Colonic mucosa (tissue), 4 donors: ENCODE results near the gene SHB. TPM values are rescaled to one million over a fixed set of nuclear protein-coding genes. Genes with fewer than 3 reads are reported as not detected.

Source experiments
- DNase-seq: peaks from one replicate; pipeline ENCODE4 v3.0.0-alpha.2; 2020
- H3K27ac ChIP-seq: fragments of 200-600 bp; one replicate; pipeline ENCODE4 v1.8.0; 2021
- H3K27me3 ChIP-seq: fragments of 200-600 bp; one replicate; pipeline ENCODE4 v1.8.0; 2021
- H3K36me3 ChIP-seq: fragments of 200-600 bp; one replicate; pipeline ENCODE4 v1.8.0; 2021
- H3K4me1 ChIP-seq: fragments of 200-600 bp; one replicate; pipeline ENCODE4 v1.8.0; 2021; ENCODE audit warnings: mild to moderate bottlenecking
- H3K4me3 ChIP-seq: fragments of 200-600 bp; one replicate; pipeline ENCODE4 v1.8.0; 2021
- H3K9ac ChIP-seq, 2 donors: one replicate each; pipeline ENCODE4 v1.7.0; 2013; ENCODE audit warnings: control low read depth in 2 of 2, low read depth in 2 of 2, low read length in 2 of 2
- H3K9me3 ChIP-seq: fragments of 200-600 bp; one replicate; pipeline ENCODE4 v1.8.0; 2021
- CTCF ChIP-seq: fragments of 200-600 bp; IDR thresholded peaks from one replicate; pipeline ENCODE4 v1.8.0; 2022; ENCODE audit warnings: antibody characterized with exemption, mild to moderate bottlenecking
- intact Hi-C: fragments of 100-400 bp; cut with DNase I; formaldehyde crosslinking; loops from one replicate; pipeline ENCODE4 v1.14.1; 2022
- total RNA-seq, 2 donors: library from RNA; stranded (reverse); fragmentation: NEBNext Ultra II Directional in 1 of 2; extraction: Animal tissue kit (Norgen Biotek cat#: 25700) in 1 of 2; gene quantifications; one replicate each; pipeline ENCODE4 v1.2.1, GENCODE V29; 2021
- donor health status: healthy.
- donor health status: DM: no; HTN: no; CAD: no.
- donor health status: DM: no; HTN: no; CAD: no.

Gene SHB
- total RNA-seq, 2 donors from 2014 or later, result 17.4 to 24.0 TPM

DNA sequence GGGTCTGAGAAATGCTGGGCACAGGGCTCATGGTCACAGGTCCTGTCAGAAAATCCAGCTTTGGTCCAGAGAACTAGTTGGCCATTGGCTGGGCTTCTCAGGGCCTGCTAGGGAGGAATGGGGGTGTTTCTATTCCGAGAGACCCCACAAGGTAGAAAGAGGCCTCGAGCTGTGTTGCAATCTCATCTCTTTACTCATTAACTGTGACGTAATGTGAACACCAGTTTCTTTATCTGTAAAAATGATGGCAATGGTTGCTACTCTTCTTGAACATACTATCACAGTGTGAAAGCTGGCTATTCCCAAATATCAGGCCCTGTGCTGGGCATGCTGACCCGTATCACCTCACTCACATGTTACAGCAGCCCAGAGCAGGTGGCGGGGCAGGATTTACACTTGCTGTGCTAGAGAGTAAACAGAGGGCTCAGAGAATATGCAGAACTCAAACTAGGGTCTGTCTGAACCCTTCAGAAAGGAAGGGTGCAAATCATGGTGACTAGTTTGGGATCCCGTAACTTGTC, 129.4 kb downstream of the SHB start:
- Histone ChIP-seq H3K36me3 (no peaks in the 10 kb centered on the region), H3K27ac (no peak overlapping the region), H3K9ac (no peak overlapping the region), H3K4me1 (no peaks in the 10 kb centered on the region), H3K4me3 (no peak overlapping the region), H3K9me3 (no peaks in the 10 kb centered on the region), H3K27me3 (no peaks in the 10 kb centered on the region)
- no peak for DNase-seq
- intact Hi-C loops, result no loop called here
- TF ChIP-seq CTCF, result no peak

DNA sequence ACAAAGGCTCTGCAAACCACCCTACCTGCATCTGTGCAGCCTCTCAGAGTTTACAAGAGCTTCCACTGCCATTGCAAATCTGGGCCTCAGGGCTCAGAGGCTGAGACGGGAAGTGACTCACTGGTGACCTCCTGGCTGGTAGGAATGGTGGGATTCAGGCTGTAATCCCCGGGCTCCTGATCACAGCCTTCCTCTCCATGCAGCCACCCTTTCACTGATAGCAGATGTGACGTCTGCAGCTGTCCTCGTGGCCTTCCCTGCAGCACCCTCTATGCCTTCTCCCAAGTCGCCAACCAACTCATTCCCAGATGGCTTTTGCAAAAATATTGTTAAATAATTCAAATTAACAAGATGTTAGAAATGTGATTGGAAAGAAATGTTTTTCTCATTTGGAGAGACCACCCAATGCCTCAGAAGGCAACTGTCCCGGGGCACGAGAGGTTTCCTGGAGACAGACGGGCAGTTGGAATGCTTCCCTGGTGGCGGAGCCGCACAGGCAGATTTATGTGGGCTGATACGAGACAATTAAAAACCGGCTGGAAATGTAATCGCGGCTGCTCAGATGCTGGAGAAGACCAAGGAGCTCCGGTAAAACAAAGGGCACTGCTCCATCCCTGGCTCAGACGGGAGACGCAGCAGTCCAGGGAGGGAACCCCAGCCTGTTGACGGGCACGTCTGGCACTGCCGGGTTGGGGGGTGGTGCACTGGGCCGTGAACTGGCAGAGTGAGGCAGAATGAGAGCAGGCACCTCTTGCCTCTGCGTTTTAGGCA, 130.7 kb downstream of the SHB start:
- intact Hi-C loops, result no loop called here
- Histone ChIP-seq H3K27ac (no peak overlapping the region), H3K36me3 (no peaks in the 10 kb centered on the region), H3K9ac (no peak overlapping the region), H3K27me3 (no peaks in the 10 kb centered on the region), H3K4me1 (no peaks in the 10 kb centered on the region), H3K4me3 (no peak overlapping the region), H3K9me3 (no peaks in the 10 kb centered on the region)
- DNase-seq, result no peak
- TF ChIP-seq CTCF, result no peak

DNA sequence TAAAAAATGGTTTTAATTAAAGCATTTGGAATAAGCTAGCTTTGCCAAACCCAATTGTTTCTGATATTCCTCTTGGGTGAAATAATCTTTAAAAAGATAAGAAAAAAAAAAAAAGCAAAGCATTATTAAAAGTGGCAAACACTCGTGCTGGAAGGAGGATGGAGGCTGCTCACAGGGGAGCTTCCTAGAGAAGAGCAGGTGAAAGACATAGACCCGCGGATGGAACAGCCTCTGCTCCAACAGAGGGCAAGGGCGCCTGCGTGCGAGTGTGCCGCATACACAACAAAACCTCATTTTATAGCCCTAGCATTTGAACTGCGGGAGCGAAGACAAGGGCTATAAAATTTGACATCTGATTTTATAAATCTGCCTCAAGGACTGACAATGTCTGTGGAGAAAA, 131.7 kb downstream of the SHB start:
- no peaks in the 10 kb centered on the region for H3K4me1 ChIP-seq
- no peak overlapping the region for H3K9ac ChIP-seq
- intact Hi-C loops, result no loop called here
- no peaks in the 10 kb centered on the region for H3K9me3 ChIP-seq
- DNase-seq, result no peak
- no peaks in the 10 kb centered on the region for H3K36me3 ChIP-seq
- H3K27ac ChIP-seq, result no peak overlapping the region
- no peaks in the 10 kb centered on the region for H3K27me3 ChIP-seq
- H3K4me3 ChIP-seq, result no peak overlapping the region
- no peak for TF ChIP-seq CTCF

DNA sequence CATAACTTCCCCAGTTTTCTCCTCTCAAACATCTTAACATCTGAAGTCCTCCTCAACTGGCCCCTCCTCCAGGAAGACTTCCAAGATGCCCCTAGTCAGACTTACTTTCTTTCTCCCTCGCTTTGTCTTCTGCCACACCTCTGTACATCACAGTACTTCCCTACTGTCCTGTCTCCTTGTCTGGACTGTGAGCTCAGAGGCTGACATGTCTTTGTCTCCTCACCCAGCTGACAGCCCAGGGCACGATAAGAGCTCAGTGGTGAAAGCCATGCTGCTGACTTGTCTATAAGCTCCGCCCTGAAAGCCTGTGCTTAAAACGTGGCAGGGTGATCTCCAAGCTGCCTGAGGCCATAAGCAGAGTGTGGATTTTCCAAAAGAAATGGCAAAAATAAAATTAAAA, 132.1 kb downstream of the SHB start:
- Histone ChIP-seq H3K27me3 (no peaks in the 10 kb centered on the region), H3K9me3 (no peaks in the 10 kb centered on the region), H3K9ac (no peak overlapping the region), H3K27ac (no peak overlapping the region), H3K36me3 (no peaks in the 10 kb centered on the region), H3K4me3 (no peak overlapping the region), H3K4me1 (no peaks in the 10 kb centered on the region)
- no peak for DNase-seq
- intact Hi-C loops, result no loop called here
- no peak for TF ChIP-seq CTCF

DNA sequence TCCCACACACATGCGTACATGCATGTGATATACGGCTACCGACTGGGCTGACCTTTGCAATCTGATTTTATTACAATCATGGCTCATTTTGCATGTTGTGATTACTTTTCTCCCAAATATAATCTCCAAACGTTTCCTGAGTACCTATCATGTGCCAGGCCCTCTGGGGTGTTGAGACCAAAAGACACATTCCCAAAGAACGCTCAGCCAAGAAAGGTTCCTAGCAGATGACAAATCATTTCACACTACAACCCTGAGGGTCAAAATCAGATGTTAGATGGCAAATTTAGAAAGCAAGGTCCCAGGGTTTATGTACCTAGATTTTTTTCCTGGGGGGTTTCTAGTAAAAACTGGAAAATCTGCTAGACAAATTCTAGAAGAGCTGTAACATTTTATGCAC, 132.7 kb downstream of the SHB start:
- intact Hi-C loops, result no loop called here

More for the DNA sequence above, 132.7 kb downstream of the SHB start:
- Histone ChIP-seq H3K4me3 (no peak overlapping the region), H3K4me1 (no peaks in the 10 kb centered on the region), H3K9ac (no peak overlapping the region), H3K27me3 (no peaks in the 10 kb centered on the region), H3K27ac (no peak overlapping the region), H3K36me3 (no peaks in the 10 kb centered on the region), H3K9me3 (no peaks in the 10 kb centered on the region)
- TF ChIP-seq CTCF, result no peak
- DNase-seq, result no peak
